Gastrocnemius medialis (tissue), 4 donors: ENCODE measurements around the gene ADCYAP1R1. TPM values are rescaled to one million over a fixed set of nuclear protein-coding genes. Genes with fewer than 3 reads are reported as not detected.

Experiments
- ATAC-seq, 2 donors: fragments of 150-250 bp; one replicate each; pipeline ENCODE4 v1.9.1; 2016
- DNase-seq, 2 donors: peaks; one replicate each; pipeline ENCODE4 v3.0.0-alpha.2; 2019
- H3K27ac ChIP-seq, 4 donors: fragments of 200-600 bp; sonication (generic); 1 replicate in 1 of 4; 2 replicates in 3 of 4; pipeline ENCODE4 v1.5.1; 2016 to 2018; ENCODE audit warnings: mild to moderate bottlenecking in 2 of 4, moderate library complexity in 1 of 4
- H3K27me3 ChIP-seq, 3 donors: fragments of 200-600 bp; sonication (generic) in 2 of 3; 1 replicate in 1 of 3; 2 replicates in 2 of 3; pipeline versions ENCODE4 v1.5.1 to v1.6.0; 2016 to 2019; ENCODE audit warnings: mild to moderate bottlenecking in 1 of 3, moderate library complexity in 1 of 3
- H3K36me3 ChIP-seq, 2 donors: fragments of 200-600 bp; sonication (generic) in 1 of 2; one replicate each; pipeline ENCODE4 v1.5.1; 2017 to 2018
- H3K4me1 ChIP-seq, 2 donors: fragments of 200-600 bp; sonication (generic) in 1 of 2; one replicate each; pipeline ENCODE4 v1.5.1; 2016 to 2017; ENCODE audit warnings: mild to moderate bottlenecking in 2 of 2
- H3K4me3 ChIP-seq, 4 donors: fragments of 200-600 bp; sonication (generic) in 3 of 4; 1 replicate in 1 of 4; 2 replicates in 3 of 4; pipeline ENCODE4 v1.5.1; 2016 to 2019; ENCODE audit warnings: mild to moderate bottlenecking in 2 of 4
- H3K9me3 ChIP-seq, 3 donors: fragments of 200-600 bp; sonication (generic) in 2 of 3; 1 replicate in 1 of 3; 2 replicates in 2 of 3; pipeline ENCODE4 v1.5.1; 2016 to 2019
- POLR2A ChIP-seq, 2 donors: fragments of 450-650 bp; IDR thresholded peaks; one replicate each; pipeline ENCODE4 v1.6.1; 2017; ENCODE audit warnings: antibody characterized with exemption in 2 of 2, mild to moderate bottlenecking in 2 of 2, moderate library complexity in 2 of 2
- in situ Hi-C, 4 donors: fragments of 200-750 bp; cut with MboI; loops; one replicate each; pipeline versions ENCODE4 v1.15.0 to v1.8.0; 2017; ENCODE audit warnings: low sequenced_read_pairs in 4 of 4
- intact Hi-C: fragments of 100-400 bp; cut with DNase I; formaldehyde crosslinking; loops from one replicate; pipeline ENCODE4 v1.15.1; 2023; ENCODE audit warnings: low total_unique reads
- total RNA-seq, 4 donors: library from RNA; depleted of rRNA; stranded (reverse); fragments of >200 nt; gene quantifications; one replicate each; pipeline versions ENCODE4 v1.1.0 to v1.2.3, GENCODE V29; 2016
- TF ChIP-seq, protein P1 (sequence below), 5 experiments: fragments of 450-650 bp in 3 of 5; fragments of 200-600 bp in 2 of 5; sonication (generic) in 2 of 5; IDR thresholded peaks in 4 of 5; conservative IDR thresholded peaks in 1 of 5; 1 replicate in 4 of 5; 2 replicates in 1 of 5; pipeline ENCODE4 v1.5.1; 2016 to 2019; ENCODE audit warnings: antibody characterized with exemption in 5 of 5, mild to moderate bottlenecking in 3 of 5, moderate library complexity in 3 of 5

ADCYAP1R1 gene
- total RNA-seq, 4 donors from 2014 or later, result 0.05 to 0.33 (median 0.21) TPM

DNA sequence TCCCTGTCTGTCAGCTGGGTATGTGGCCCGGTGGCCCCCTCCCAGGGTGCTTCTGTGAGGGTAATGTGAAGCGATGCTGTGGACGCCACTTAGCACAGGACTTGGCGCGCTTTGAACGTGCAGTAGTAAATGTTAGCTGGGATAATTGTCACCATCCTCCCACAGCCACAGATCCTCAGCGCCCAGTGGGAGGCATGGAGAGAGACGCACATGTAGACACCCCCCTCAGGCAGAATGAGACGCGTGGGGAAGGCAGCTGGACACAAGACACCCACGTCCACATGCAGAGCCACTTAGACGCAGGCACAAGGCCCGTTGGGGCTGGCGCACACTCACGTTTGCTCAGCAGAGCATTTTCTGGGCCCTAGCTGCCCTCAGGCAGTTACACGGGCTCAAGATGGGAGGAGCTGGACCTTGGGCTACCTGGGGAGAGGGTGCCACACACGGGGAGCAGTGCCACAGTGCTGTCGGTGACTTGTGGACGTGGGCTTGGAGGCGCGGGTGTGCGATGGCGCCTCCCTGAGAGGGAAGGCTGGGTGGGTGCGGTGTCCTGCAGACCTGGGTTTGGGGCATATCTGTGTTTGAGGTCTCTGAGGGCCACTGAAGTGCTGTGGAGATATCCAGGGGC is 26.4 kb downstream of the ADCYAP1R1 start:
- Histone ChIP-seq H3K4me1 (peaks cover 0 to 5% of the 10 kb centered on the region in 2 donors), H3K36me3 (no peaks in the 10 kb centered on the region), H3K4me3 (no peak overlapping the region), H3K27ac (no peak overlapping the region), H3K9me3 (no peaks in the 10 kb centered on the region), H3K27me3 (no peaks in the 10 kb centered on the region)
- TF ChIP-seq, protein P1, sequence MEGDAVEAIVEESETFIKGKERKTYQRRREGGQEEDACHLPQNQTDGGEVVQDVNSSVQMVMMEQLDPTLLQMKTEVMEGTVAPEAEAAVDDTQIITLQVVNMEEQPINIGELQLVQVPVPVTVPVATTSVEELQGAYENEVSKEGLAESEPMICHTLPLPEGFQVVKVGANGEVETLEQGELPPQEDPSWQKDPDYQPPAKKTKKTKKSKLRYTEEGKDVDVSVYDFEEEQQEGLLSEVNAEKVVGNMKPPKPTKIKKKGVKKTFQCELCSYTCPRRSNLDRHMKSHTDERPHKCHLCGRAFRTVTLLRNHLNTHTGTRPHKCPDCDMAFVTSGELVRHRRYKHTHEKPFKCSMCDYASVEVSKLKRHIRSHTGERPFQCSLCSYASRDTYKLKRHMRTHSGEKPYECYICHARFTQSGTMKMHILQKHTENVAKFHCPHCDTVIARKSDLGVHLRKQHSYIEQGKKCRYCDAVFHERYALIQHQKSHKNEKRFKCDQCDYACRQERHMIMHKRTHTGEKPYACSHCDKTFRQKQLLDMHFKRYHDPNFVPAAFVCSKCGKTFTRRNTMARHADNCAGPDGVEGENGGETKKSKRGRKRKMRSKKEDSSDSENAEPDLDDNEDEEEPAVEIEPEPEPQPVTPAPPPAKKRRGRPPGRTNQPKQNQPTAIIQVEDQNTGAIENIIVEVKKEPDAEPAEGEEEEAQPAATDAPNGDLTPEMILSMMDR (IDR thresholded peaks at IDR 0.05 in 4 of 5, conservative IDR thresholded peaks at IDR 0.05 in 1 of 5), result no peak
- no peak for TF ChIP-seq POLR2A (IDR thresholded peaks at IDR 0.05)
- in situ Hi-C loops, result no loop called here
- DNase-seq (no peak), ATAC-seq (no peak)
- intact Hi-C loops, result no loop called here

GRCh38 chr7:31079126-31079823 is 27.2 kb downstream of the ADCYAP1R1 start:
- DNase-seq, result no peak
- no peak overlapping the region for H3K4me3 ChIP-seq
- H3K36me3 ChIP-seq, result no peaks in the 10 kb centered on the region
- intact Hi-C loops, result no loop called here
- H3K27me3 ChIP-seq, result no peaks in the 10 kb centered on the region
- ATAC-seq, result no peak
- in situ Hi-C loops, result no loop called here
- TF ChIP-seq, protein P1 (IDR thresholded peaks at IDR 0.05 in 4 of 5, conservative IDR thresholded peaks at IDR 0.05 in 1 of 5), result no peak
- TF ChIP-seq POLR2A (IDR thresholded peaks at IDR 0.05), result no peak
- no peak overlapping the region for H3K27ac ChIP-seq
- peaks cover 0 to 5% of the 10 kb centered on the region in 2 donors for H3K4me1 ChIP-seq
- no peaks in the 10 kb centered on the region for H3K9me3 ChIP-seq

DNA sequence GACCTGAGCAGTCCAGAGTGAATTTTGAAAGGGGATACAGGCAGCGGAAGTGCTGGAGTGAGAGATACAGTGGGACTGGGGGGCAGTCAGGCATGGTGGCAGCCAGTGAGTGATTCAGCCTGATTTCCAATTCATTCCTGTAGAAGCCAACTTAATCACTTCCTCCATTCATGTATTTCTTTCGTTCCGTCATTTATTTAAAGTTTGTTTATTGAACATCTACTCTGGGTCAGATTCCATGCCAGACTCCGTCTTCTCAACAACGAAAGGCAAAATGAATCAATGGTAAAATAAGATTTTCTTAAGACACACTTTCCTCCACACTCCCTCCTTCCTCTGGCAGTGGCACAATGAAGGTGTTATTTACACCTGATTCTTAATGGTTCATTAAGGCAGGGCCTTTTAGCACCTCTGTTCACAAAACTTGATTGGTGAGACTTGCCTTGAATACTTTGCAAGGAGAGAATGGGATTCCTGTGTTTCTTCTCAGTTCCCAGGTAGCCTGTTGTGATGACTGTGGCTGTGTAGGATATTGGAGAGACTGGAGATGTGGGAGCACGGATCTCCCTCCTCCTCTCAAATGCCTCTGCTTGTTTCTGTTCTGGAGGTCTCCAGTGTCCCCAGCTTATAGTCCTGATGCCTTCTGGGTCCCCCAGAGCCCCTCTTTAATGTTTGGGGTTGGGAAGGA is 27.9 kb downstream of the ADCYAP1R1 start:
- in situ Hi-C loops, result no loop called here
- Histone ChIP-seq H3K27ac (no peak overlapping the region), H3K36me3 (no peaks in the 10 kb centered on the region), H3K4me3 (no peak overlapping the region), H3K9me3 (no peaks in the 10 kb centered on the region), H3K4me1 (peaks cover 0 to 5% of the 10 kb centered on the region in 2 donors), H3K27me3 (no peaks in the 10 kb centered on the region)
- TF ChIP-seq POLR2A (IDR thresholded peaks at IDR 0.05), result no peak
- TF ChIP-seq, protein P1 (IDR thresholded peaks at IDR 0.05 in 4 of 5, conservative IDR thresholded peaks at IDR 0.05 in 1 of 5), result no peak
- DNase-seq (no peak), ATAC-seq (no peak)
- intact Hi-C loops, result no loop called here

- ATAC-seq, result no peak
- in situ Hi-C loops, result no loop called here
- peaks cover 0 to 5% of the 10 kb centered on the region in 2 donors for H3K4me1 ChIP-seq
- DNase-seq, result no peak
- intact Hi-C loops, result no loop called here
- no peak overlapping the region for H3K27ac ChIP-seq
- no peaks in the 10 kb centered on the region for H3K36me3 ChIP-seq
- no peaks in the 10 kb centered on the region for H3K27me3 ChIP-seq
- H3K9me3 ChIP-seq, result no peaks in the 10 kb centered on the region
- no peak overlapping the region for H3K4me3 ChIP-seq
- TF ChIP-seq, protein P1 (IDR thresholded peaks at IDR 0.05 in 4 of 5, conservative IDR thresholded peaks at IDR 0.05 in 1 of 5), result no peak
- TF ChIP-seq POLR2A (IDR thresholded peaks at IDR 0.05), result no peak
Observed at GRCh38 chr7:31080763-31081162, 28.7 kb downstream of the ADCYAP1R1 start.
